OCI-LY7 (cell line): ENCODE data around the gene OXTR.

Experiments used
- EZH2phosphoT487 ChIP-seq: fragments of 200-600 bp; sonication (generic); IDR thresholded peaks from 2 replicates; pipeline ENCODE4 v1.6.1; 2018; ENCODE audit warnings: low read depth, borderline replicate concordance, mild to moderate bottlenecking, mixed run types, antibody characterized with exemption, low read length, moderate library complexity, mixed read lengths
- TF ChIP-seq, protein P1 (sequence below): fragments of 200-600 bp; sonication (generic); conservative IDR thresholded peaks from 2 replicates; pipeline ENCODE4 v1.5.1; 2014; ENCODE audit warnings: mild to moderate bottlenecking, antibody characterized with exemption, low read length, moderate library complexity, mixed read lengths

GRCh38 chr3:8736436-8736835, 33.0 kb downstream of the OXTR start:
- TF ChIP-seq, protein P1, sequence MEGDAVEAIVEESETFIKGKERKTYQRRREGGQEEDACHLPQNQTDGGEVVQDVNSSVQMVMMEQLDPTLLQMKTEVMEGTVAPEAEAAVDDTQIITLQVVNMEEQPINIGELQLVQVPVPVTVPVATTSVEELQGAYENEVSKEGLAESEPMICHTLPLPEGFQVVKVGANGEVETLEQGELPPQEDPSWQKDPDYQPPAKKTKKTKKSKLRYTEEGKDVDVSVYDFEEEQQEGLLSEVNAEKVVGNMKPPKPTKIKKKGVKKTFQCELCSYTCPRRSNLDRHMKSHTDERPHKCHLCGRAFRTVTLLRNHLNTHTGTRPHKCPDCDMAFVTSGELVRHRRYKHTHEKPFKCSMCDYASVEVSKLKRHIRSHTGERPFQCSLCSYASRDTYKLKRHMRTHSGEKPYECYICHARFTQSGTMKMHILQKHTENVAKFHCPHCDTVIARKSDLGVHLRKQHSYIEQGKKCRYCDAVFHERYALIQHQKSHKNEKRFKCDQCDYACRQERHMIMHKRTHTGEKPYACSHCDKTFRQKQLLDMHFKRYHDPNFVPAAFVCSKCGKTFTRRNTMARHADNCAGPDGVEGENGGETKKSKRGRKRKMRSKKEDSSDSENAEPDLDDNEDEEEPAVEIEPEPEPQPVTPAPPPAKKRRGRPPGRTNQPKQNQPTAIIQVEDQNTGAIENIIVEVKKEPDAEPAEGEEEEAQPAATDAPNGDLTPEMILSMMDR, result no peak
- TF ChIP-seq EZH2phosphoT487, result no peak
